Endometrial microvascular endothelial cells (primary cell): ENCODE measurements around the gene MEF2C. TPM values are rescaled to one million over a fixed set of nuclear protein-coding genes. Genes with fewer than 3 reads are reported as not detected.

ENCODE experiments used
- in situ Hi-C: cut with HindIII; loops from 2 replicates; pipeline ENCODE4 v1.10.0; 2017; ENCODE audit warnings: low sequenced_read_pairs, low pct_unique_long_range_greater_than_20kb; ENCODE audit errors: inconsistent ontology term
- total RNA-seq: library from RNA; depleted of rRNA; stranded (reverse); fragments of >200 nt; gene quantifications from one replicate; pipeline ENCODE4 v1.2.3, GENCODE V29; 2015; ENCODE audit errors: inconsistent ontology term

The MEF2C gene
- total RNA-seq, 1 donor from 2014 or later = 55.0 TPM

DNA sequence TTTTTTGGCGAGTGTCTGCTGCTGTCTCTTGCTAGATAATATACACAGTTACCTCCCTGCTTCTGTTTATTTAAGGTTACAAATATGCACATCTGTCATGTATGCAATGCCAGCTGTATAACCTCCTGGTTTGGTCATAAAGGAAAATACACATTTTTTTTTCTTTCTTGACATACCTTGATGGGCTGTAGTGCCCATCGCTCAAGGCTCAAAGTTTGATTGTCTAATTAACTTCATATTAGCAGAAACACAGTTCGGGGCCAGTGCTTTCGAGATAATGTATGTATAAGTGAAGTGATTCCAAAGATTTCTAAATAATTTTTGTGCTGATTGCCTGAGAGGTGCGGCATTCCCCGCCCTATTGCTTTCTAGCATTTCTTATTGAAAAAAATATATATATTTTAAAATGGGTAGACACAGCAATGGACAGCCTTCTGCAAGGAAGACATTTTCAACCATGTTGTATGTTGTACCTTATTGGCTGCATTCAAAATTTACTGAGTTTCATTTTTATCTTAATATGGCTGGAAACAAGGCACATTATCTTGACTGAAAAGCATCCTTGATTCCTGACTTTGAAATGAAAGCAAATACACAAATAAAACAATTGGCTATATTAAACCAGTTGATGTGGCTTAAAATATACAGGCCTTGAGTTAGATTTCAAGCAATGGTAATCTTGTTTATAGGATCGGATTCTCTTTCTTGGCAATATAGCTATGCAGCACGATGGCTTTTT lies 206.2 kb downstream of the MEF2C start:
- in situ Hi-C loops = loop anchor here (25.0 kb wide), 1 partner anchor 890 kb away; no protein-coding TSS in a partner anchor

DNA sequence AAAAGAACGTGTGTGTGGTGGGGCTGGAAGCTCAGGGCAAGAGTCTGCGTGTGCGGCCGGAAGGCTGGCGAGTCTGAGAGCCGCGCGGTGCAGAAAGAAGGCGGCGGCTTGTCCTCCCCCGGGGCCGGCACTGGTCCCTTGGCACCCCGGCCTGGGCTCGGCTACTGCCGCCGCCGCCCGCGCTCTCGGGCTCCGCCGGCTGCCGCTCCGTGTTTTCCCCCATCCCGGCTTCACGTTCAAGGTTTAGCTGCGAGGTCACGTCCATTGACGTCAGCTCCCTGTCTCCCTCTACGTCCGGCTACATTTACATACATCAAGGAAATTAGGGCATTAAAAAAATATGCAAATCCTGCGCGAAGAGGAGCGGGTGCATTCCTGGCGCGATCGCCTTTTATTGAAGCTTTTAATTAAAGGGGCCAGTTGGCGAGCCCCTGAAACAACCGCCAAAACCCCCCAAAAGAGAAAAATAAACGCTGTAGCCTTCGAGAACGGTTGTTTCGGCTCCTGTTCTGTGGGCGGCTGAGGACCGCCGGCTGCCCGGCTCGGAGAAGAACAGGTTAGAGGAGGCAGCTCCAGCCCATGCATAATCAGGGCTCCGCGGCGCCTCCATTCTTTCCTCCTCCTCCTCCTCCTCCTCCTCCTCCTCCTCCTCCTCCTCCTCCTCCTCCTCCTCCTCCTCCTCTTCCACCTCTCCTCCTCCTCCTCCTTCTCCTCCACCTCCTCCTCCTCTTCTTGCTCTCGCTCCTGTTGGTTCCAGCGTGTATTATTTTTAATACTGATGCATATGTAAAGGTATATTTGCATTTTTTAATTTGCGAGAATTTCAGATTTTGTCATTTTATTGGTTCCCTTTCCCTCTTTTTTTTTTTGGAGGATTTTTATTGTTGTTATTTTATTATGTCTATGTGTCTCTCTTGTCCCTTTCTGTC lies 207.0 kb downstream of the MEF2C start:
- in situ Hi-C loops = loop anchor here (25.0 kb wide), 1 partner anchor 889 kb away; no protein-coding TSS in a partner anchor

DNA sequence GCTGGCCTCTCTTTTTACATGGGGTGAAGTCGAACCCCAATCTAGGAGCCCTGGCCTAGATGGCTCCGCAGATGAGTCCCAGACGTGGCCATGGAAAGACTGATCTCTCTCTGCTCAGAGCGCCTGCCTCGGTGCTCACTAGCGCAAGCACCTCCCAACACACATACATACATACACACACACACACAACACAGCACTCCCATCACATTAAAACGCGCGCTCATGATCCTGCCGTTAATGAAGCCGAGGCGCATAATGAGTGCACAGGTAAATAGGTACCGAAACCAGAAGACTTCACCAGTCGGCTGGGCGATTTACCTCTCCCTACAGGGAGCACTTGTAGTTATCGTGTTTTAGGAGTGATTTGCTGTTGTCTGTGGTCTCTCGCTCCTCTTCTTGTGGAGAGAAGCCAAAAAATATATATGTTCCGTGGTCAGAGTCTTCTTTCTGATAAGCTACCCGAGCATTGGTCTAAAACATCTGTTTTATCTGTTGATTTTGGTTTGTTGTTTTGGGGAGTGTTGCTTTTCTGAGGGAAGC lies 207.7 kb downstream of the MEF2C start:
- in situ Hi-C loops = loop anchor here (25.0 kb wide), 1 partner anchor 888 kb away; no protein-coding TSS in a partner anchor

DNA sequence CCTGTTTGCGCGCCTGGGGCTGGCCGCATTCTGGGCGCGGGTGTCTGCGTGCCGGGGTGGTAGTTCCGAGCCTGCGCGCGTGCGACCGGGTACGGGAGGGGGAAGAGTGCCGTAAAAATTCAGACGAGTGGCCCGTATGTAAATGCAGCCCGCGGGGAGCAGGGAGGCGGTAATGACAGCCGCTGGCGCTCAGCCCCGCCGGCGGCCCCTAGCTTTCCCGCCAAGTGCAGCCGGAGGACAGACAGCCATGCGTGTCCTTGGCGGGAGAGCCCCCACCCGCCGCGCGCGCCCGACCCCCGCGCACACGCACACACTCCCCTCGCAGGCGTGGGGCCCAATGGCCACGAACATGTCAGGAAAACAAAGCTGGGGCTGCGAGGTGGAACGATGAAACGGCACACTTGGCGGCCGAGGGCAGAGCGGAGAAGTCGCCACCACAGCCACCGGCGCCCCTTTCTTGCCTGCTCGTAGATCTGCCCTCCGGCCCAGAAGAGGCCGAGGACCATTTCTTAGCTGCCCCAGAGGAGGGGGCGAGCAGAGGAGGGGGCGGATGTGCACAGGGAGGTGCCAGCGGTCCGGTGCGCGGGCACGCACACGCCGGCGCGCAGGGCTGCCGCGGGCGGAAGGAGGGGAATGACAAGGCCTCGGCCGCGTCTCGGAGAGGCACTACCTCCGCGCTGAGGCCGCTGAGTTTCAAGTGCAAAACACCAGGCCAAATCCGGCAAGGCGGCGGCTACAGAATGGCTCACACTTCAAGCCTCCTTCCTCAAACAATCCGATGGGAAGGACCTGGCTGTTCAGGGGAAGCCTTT lies 208.4 kb downstream of the MEF2C start:
- in situ Hi-C loops = loop anchor here (25.0 kb wide), 1 partner anchor 887 kb away; no protein-coding TSS in a partner anchor

DNA sequence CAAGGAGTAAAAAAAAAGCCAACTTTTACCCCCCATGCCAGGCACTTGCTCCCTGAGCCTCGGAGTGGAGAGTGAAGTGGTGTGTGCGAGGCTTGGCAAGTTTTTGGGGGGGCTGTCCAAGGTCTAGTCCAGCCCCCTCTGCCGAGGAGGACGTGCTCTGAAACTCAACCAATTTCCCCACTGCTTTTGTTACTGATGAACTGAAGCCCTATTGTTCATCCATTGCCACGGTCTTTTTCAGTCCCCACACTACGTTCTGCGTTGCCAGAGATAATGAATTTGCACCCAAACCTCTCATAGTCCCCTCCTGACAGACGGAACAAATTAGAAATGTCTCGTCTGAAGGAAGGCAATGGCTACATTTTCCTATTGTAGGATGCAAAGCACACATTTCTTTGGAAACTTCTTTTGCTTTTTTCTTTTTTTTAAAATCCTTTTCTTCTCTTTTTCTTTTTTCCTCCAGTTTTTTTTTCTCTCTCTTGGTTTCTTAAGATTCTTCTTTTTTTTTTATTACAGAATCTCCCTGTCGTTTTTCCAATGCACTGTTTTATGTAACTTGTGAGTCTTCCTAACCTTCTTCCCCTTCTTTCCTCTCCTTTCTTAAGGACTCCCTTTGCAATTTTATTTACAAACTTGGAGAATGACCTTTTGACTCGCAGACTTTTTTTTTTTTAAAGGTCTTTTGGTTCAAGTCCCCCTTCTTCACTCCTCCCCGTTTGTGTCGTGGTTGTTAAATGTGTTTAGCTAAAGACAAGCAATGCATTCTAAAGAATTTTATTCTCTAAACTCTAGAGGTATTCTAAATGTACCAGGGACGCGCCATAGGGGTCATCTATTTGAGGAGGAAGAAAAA lies 209.5 kb downstream of the MEF2C start:
- in situ Hi-C loops = no loop called here

DNA sequence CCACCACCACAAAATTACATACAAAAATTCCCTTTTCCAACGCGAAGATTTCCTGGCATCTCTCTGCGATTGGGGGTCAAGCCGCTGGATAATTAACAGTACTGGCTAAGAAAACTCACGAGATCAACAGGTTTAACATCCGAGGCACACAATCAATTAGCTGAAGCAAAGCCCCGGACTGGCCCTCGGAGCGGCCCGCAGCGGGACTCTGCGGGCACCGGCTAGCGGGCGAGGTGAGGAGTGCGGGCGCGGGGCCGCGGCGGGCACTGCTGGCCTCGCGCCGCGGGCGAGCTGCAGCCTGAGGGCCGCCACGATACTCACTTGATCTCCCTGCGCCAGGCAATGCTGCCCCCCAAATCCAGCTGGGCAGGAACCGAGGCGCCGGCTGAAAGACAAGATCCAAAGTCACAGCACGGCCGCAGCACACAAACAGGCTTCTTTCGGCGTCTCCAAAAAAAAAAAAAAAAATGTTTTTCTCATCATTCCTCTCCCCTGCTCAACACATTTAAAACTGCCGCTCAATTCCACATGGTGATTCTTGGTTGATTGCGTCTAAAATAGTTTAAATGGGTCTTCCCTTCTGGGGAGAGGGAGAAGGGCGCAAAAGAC lies 210.2 kb downstream of the MEF2C start:
- in situ Hi-C loops = no loop called here

DNA sequence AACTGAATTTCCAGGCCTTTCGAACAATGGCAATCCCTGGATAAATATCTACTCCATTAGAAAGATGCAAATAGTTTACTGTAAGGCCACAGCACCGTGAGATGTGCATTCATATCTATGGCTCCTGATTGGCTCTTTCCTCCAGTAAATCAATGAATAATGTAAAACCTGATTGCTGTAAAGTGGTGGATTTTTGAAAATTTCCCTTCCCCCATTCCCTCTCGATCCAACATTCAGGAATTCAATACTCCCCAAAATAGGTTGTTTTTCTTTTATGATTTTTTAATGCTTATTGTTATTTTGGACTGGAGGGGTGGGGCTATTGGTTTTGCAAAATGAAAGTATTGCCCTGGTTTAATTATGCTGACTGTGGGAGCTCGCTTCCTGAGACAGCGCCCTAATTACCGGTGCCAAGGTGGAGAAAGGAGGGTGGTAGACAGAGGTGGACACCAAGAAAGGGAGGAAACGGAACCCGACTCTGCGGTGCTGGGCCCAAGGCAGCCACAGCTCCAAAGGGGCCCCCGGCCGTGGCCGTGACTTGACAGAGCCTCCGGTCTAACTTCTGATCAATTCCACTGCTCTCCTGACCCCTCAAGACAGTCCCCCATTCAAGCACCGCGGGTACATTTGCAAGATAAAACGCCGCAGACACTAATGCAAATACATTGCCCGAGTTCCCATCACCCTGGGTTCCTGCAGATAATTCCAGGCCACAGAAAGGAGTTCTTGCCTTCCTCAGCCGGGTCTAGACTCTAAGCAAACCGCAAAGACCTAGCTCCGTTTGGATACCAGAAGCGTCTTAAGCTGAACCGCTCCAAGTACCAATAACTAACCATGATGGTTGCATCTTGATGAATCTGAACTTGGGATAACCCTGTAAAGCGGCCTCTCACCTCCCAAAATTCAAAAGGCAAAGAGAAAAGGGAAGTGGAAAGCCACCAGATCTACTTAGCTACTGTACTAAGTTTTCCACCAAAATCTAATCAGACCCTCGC lies 211.2 kb downstream of the MEF2C start:
- in situ Hi-C loops = no loop called here

DNA sequence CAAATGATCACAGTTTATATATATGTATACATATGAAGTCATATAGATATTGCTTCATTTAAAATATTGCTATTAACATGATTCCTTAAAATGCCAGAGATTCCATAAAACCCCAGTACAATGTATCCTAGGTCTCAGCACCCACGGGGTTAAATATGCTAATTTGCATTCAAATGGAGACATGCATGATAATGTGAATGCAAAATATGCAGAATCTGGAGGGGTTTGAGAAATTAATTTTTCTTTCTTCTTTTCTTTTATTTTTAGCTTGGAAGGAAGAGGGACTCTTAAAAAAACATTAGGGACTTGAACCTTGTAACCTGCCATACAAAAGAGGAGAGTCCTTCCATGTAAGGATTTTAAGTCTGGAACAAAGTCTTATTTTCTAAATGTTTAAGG lies 211.9 kb downstream of the MEF2C start:
- in situ Hi-C loops = no loop called here

DNA sequence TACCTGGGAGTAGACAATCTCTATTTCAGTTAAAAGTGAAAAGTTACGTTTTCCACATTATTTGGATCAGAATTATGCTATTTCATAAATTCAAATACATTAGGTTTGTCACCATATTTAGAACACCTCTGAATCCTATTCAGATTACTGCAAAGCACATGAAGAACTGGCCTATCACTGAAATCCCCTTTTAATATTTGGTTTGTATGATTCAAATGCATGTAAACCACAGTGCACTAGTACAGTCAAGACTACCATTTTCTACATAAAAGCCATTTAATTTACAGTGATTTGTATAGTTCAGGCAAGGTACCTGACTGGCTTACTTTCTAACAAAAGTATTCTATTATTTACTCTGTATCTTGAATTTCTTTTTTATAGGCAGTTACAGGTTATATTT lies 212.5 kb downstream of the MEF2C start:
- in situ Hi-C loops = no loop called here

DNA sequence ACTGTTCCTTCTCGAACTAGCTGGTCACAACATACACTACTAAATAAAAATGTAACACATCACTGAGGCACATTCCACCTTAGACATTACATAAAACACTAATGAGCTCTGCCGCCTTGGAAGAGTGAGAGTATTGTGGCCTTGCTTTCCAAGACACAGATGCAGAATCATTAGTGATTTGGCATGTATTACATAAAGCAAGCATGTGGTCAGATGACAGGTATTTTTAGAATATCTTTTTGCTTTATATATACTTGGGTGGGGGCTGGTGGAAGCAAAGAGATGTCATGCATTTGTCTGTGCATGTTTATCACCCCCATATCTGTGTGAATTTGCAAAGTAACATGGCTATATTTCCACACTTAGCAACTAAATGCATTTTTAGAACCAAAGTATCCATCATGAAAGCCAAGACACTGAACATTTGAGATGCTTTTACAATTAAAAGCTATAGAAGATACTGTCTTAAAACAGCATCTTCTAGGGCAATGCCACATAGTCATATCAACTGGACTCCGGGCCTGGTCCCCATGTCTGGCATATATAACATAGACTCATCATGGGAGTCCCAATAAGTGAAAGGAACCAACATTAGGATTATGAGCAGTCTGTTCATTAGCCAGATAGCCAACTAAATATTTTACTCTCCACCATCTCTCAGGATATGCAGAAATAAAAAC lies 213.5 kb downstream of the MEF2C start:
- in situ Hi-C loops = loop anchor here (10.0 kb wide), 1 partner anchor 525 kb away; no protein-coding TSS in a partner anchor

DNA sequence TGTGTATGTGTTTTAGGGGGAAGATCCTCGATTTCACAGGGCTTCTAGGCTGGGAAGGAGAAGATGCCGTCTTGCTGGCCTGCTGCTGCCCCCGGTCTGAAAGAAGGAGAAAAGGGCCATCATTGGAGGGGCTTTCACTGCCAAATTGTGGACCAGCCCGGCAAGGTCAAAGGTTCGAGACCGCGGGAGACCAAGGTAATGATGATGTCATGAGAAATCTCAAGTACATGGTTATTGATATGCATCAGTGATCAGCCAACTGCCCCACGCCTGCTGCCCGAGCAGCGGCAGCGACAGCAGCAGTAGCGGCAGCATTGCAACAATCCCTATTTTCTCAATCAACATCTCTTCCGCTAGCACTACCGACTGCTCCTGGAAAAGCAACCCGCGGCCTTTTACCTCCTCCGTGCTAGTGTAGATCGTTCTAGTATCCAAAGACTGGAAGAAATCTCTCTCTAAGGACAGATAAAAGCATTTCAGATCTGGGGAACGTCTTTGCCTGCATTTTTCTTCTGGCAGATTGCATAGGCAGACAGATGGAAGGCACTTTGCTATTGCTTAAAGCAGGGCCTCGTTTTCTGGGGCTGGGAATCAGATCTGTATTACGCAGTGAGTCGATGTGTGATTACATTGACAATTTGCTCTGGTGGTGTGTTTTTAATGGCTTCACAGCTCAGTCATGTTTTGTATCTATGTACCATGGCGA lies 215.3 kb downstream of the MEF2C start:
- in situ Hi-C loops = loop anchor here (10.0 kb wide), 1 partner anchor 523 kb away; no protein-coding TSS in a partner anchor
